Adrenal gland (tissue), 5 donors: ENCODE measurements around the gene PDGFRB.

Experiments
- POLR2A ChIP-seq, 2 donors: fragments of 450-650 bp; IDR thresholded peaks; one replicate each; pipeline ENCODE4 v1.6.1; 2017; ENCODE audit warnings: antibody characterized with exemption in 2 of 2, mild to moderate bottlenecking in 2 of 2, moderate library complexity in 1 of 2
- TF ChIP-seq, protein P1 (sequence below), 6 experiments: fragments of 450-650 bp in 4 of 6; fragments of 200-600 bp in 2 of 6; sonication (generic) in 1 of 6; IDR thresholded peaks; 1 replicate in 5 of 6; 2 replicates in 1 of 6; pipeline versions ENCODE4 v1.5.1 to v1.8.0; 2016 to 2021; ENCODE audit warnings: antibody characterized with exemption in 6 of 6, mild to moderate bottlenecking in 2 of 6, moderate library complexity in 1 of 6
- donor health status: DM: no; HTN: no; CAD: no.

GRCh38 chr5:150105928-150106615 lies 49.6 kb downstream of the PDGFRB start:
- no peak for TF ChIP-seq POLR2A (IDR thresholded peaks at IDR 0.05)
- TF ChIP-seq, protein P1, sequence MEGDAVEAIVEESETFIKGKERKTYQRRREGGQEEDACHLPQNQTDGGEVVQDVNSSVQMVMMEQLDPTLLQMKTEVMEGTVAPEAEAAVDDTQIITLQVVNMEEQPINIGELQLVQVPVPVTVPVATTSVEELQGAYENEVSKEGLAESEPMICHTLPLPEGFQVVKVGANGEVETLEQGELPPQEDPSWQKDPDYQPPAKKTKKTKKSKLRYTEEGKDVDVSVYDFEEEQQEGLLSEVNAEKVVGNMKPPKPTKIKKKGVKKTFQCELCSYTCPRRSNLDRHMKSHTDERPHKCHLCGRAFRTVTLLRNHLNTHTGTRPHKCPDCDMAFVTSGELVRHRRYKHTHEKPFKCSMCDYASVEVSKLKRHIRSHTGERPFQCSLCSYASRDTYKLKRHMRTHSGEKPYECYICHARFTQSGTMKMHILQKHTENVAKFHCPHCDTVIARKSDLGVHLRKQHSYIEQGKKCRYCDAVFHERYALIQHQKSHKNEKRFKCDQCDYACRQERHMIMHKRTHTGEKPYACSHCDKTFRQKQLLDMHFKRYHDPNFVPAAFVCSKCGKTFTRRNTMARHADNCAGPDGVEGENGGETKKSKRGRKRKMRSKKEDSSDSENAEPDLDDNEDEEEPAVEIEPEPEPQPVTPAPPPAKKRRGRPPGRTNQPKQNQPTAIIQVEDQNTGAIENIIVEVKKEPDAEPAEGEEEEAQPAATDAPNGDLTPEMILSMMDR (IDR thresholded peaks at IDR 0.05) = no peak
